Mesenteric fat pad (tissue), 1 donor: ENCODE data around the gene ARGLU1. TPM values are rescaled to one million over a fixed set of nuclear protein-coding genes. Genes with fewer than 3 reads are reported as not detected.
"Not testable (repeated sequence)": the region's sequence is repeated elsewhere in the genome, so short reads cannot be mapped to it uniquely, and the experiment has no call there.

Source experiments
- DNase-seq: peaks from one replicate; pipeline ENCODE4 v3.0.0-alpha.2; 2020; ENCODE audit warnings: low spot score
- long read RNA-seq: library from polyadenylated mRNA; unstranded; transcript quantifications from one replicate; pipeline ENCODE4 v2.0.0, GENCODE V29; 2020
- total RNA-seq: library from RNA; stranded (reverse); fragmentation: NEBNext Ultra II Directional; extraction: Animal tissue kit (Norgen Biotek cat#: 25700); gene quantifications from one replicate; pipeline ENCODE4 v1.2.1, GENCODE V29; 2021
- donor health status: DM: yes; HTN: yes; CAD: no.

ARGLU1 gene, protein sequence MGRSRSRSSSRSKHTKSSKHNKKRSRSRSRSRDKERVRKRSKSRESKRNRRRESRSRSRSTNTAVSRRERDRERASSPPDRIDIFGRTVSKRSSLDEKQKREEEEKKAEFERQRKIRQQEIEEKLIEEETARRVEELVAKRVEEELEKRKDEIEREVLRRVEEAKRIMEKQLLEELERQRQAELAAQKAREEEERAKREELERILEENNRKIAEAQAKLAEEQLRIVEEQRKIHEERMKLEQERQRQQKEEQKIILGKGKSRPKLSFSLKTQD
- total RNA-seq, result 63.7 TPM
- long read RNA-seq, transcript ARGLU1-203 (4 exons, 3,390 nt), result major isoform, 90 of 124 reads
- long read RNA-seq, partial matches to known transcripts, result 17 of 124 reads
- long read RNA-seq, other reads (novel, unspliced or antisense), result 17 of 124 reads

DNA sequence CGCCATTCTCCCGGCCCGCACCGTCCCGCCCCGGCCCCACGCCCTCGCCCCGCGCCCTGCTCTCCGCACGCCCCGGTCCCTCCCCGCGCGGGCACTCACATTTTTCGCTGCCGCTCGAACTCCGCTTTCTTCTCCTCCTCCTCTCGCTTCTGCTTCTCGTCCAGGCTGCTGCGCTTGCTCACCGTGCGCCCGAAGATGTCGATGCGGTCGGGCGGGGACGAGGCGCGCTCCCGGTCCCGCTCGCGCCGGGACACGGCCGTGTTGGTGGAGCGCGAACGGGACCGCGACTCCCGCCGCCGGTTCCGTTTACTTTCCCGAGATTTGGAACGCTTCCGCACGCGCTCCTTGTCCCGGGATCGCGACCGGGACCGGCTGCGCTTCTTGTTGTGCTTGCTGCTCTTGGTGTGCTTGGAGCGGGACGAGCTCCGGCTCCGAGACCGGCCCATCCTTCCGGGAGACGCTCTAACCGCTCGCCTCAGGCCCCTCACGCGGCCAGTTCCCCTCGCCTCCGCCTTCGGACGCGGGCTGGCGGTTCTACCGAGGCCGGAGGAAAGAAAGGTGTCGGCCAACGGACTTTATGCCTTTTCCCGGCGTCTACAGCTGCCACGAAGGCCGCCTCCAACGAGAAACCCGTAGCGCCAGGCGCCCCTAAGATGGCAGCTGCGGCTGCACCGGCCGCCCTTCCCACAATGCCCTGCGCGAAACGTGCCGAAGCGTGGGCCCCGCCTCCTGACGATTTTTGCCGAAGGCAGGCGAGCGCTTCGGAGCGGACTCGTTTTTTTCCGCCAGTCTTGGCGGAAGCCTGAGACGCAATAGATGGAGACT is at the start of gene ARGLU1:
TSS of gene ARGLU1 (minus strand) at position 664 of the 825 bp plus-strand sequence. CDS start at position 446, 218 bp downstream.
- DNase-seq, result peak; percentile 98

DNA sequence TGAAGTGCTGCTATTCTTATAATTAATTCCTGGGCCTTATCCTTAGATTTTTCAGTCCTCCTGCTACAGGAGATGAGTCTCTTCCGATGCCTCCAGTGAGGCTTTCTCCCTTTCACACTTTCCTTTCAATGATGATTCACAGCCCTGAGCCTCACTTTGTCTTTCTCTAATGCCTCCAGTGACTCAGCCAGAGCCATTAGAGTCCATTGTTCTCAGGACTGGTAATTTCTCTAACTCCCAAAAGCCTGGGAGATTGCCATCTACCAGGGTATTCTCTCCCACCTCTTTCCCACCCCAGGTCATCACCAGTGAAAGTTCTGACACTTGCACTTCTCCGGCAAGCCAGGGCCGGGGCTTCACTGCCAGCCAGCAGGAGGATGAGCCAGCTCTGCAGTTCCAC is 49.6 kb upstream of the ARGLU1 start:
- no peak for DNase-seq

DNA sequence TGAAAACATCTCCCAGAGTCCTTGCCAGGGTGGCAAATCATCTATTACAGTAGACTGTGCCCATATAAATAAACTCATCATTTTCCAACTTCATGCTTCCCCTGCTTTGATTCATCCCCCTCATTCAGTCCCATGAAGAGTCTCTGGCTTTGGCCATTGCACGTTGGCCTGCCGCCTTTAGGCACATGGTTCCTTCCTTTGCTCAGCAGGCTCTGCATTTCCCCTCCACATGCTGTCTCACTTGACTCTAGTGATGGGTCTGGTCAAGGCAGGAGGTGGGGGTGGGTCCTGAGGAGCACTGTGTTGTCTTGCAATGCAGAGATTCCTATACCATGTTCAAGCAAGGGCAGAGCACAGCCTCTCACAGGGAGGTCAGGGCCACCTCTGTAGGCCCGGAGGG is 48.8 kb upstream of the ARGLU1 start:
- no peak for DNase-seq

DNA sequence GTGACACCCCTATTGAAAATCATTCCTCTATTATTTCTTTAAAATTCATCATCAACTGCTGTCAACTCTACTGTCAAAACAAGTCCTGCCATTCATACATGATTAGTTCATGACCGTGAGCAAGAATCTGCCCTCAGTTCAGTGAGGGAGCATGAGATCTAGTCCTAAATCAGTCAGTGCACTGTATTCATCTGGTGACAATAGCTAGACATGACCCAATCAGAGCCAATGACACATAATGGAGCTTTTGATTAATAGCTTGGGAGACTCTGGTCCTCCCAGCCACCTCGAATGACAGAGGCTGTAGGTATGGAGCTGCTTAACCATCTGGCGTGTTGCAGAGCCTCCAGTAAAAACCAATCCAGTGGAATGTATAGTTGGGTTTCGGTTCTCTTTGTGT is 46.9 kb upstream of the ARGLU1 start:
- no peak for DNase-seq

DNA sequence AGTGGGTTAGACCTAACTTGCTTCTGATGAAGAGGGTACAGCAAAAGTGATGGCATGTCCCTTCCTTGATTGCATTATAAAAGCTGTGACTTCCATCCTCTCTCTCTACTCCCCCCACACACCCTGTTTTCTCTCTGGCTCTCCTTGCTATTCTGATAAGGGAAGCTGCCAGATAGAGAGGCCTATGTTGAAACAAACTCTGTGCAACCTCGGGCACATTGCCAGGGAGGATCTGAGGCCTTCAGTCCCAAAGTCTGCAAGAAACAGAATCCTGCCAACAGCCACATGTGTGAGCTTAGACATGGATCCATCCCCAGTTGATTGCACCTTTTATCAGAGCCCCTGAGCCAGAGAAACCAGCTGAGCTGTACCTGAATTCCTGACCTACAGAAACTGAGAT is 44.8 kb upstream of the ARGLU1 start:
- DNase-seq, result no peak

DNA sequence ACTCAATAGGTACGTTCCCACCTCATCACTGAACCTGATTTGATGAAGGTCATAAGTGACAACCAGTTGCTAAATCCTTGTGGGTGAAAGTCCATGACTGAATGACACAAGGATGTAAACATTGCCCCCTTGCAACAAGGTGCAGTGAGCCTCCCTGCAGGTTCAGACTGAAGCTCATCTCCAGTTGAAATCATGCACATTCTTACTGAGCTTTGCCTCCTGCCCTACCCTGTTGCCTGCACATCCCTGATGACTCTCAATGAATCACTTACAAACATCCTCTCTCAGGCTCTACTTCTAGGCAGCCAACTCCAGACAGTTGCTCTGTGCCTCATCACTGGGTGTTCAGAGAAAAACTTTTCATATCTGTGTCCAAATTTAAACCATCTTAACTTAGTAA is 42.5 kb upstream of the ARGLU1 start:
- DNase-seq, result no peak

DNA sequence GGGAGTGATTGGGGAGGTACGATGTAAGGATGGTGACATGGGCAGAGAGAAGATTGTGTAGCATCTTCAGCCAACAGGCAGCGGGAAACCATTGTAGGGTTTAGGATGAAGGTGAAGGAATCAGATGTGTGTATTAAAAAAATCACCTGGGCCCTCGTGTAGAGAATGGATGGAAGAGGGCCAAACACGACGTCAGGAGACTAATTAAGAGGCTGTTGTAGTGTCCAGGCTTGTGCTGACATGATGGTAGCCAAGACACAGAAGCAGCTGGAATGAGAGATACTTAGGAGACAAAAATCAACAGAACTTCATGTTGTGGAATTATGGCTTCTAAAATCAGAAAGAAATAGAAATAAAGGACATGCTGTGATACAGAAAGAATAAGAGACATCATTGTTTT is 41.2 kb upstream of the ARGLU1 start:
- DNase-seq, result no peak

DNA sequence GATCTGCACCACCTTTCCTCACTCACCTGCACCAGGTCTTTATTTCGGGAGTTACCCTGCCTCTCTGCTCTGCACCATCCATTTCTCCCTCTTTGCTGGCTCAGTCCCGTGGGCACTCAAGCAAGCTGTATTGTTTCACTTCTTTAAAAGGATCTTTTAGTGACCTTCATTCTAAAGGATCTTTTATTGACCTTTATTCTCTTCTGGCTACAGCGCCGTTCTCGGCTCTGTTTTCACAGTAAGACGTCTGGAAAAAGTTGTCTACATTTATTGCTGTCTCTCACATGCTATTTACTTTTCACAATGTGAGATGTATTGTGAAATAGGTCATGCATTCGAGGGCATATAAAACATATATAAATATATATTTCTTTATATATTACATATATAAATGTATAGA is 35.6 kb upstream of the ARGLU1 start:
- no peak for DNase-seq

DNA sequence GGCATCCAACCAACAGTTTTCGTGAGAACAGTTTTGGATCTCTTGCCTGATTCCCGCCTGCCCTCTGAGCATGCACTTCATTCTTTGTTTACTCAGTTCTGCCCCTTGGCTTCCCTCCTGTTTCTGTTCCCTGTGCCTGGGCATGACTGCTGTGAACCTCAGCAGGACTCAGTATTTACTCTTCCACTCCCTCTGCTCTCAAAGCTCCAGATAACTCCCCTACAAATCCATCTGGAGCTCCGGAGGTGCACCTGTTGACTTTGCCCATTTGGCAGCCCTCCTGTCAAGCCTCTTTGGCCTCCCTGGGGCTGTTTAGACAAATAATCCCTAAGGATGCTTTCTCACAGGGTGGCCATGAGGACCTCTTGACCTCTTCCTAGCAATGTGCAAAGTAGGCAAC is 34.2 kb upstream of the ARGLU1 start:
- DNase-seq, result no peak

DNA sequence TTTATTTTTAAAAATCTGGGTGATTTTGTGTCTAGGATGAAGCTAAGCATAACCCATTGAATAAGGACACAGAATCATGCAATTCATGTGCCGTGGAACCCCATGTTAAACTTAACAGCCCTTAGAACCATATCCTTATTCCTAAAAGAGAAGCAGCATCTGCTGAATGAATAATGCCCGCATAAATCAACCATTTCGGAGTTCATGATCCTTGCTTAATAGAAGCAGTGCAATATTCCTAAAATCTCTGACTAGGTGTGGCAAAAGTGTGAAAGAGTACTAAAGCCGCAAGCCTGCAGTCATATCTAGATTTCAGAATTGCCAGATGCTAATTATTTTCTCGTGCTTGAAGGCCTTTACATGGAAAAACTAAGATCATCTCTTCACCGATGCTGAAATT is 33.6 kb upstream of the ARGLU1 start:
- no peak for DNase-seq

DNA sequence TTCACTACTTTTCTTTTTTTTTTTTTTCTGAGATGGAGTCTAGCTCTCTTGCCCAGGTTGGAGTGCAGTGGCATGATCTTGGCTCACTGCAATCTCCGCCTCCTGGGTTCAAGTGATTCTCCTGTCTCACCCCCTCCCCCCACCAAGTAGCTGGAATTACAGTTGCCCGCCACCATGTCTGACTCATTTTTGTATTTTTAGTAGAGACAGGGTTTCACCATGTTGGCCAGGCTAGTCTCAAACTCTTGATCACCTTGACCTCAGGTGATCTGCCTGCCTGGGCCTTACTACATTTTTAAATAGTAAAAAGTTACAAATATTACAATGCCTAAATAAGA is 32.8 kb upstream of the ARGLU1 start:
- DNase-seq, result not testable (repeated sequence)

DNA sequence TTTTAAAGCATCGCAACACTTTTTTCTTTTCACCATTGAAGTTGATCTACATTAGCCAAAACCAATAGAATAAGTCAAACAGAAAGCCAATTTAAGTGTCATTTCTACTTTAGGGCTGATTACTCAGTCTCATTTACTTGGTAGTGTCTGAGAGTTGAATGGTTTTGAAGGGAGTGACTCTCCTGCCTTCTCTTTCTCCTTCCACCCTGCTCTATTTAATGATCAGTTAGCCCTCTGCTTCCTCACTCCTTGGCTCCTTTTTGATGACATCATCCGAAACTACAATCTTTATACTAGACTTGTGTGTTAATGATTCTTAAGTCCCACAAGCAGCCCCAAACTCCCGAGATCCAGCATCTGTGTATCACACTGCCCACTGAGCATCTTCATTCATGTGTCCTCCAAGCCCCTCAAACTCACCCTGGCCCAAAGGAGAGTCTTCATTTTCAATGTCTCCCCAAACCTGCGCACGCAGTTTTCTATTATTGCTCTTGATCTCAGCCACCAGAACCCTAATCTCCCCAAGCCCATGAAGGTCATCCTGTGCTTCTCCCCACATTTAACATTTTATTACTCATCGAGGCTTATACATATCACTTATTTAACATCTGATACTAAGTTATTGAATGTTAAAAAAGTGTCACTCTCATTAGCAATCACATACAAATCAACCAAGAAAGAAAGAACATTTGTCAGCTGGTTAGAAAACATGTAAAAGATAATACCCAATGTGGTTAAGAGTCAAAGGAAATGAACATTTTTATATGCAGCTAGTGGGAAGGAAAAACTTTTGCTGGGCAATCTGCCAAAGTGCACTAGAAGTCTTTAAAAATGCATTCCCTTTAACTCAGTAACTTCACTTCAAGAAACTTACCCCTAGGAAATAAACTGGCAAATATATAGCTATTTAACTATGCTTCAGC is 32.2 kb upstream of the ARGLU1 start:
- DNase-seq, result no peak

DNA sequence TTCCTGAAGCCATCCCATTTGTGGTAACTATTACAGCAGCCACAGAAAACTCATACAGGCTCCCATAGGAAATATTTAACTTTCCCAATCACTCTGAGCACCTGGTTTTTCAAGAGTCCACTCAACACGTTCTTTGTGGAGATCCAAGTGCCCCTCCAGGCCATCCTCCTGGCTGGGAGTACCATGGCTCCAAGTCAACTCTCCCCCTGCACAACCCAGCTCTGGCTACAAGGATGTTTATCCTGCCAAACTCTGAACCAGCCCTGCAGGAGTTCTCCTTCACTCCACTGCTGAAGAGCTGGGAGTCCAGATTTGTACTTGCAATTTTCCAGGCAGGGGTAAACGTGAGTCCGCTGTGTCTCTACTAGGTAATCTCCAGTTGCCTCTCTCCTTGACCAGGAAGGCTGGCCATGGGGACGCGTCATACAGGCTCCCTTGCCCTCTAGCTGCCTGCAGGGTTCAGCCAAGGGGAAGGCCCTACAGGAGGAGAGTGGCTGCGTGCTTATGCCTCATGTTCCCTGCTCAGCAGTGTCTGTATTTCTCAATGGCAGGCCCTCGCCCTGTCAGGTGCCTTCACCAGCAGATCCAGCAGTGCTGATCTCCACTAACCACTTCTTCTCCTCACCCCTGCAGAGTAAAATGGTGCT is 29.9 kb upstream of the ARGLU1 start:
- no peak for DNase-seq

DNA sequence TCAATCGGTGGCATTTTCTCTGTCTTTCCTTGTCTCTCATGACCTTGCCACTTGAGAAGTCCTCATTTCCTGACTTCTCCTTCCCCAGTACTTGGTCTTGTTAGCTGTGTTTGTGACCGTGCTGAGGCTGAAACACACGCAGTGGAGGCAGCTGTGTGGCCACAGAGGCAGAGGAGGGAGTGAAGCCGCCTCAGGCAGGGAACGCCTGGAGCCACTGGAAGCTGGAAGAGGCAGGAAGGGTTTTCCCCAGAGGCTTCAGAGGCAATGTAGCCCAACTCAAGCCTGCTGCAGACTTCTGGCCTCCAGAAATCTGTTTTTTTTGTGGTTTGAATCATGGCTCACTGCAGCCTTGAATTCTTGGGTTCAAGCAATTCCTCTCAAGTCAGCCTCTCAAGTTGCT is 29.2 kb upstream of the ARGLU1 start:
- no peak for DNase-seq

DNA sequence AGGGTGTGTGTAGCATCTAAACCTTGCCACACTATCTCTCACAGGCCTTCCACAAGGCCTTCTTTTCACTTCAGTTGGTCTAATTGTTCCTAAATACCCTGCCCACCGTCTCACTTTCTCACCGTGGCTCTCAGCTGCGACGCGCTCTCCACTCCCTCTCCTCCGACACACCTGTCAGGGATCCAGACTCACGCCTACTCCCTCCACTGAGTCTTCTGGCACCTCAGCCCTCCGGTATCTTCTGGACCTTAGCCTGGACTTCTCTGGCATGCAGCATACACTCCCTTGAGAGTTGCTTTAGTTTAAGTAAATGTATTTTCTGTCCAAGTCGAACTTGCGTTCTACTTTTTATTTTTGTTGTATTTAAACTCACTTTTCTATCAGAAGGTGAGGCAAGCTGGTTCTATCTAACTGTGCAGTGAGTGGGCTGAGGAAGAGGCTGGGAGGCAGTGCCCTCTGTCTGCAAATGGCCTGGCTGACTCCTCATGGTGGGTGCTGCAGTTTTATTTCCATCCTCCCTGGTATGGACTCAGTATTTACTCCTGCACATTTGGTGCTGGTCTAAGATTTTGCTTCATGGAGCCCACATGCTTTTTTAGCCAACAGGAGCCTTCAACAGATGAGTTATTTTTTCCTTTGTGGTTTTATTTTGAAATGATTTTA is 28.5 kb upstream of the ARGLU1 start:
- DNase-seq, result no peak

DNA sequence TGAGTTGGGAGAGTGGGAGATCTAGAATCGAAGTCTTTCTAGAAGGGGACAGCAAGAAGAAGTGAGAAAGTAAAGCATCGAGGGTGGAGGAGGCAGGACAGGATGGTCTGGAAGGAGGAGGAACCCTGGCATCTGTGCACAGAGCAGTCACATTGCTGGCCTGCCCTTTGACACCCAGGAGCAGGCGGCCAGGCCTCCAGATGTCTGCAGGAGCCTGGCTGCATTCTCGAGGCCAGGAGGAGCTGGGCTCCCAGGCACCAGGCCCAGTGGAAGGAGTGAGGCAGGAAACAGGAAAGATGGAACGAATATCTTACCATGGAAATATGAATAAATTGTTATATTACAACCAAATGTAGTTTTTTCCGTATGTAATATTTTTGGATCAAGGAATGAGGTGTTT is 27.7 kb upstream of the ARGLU1 start:
- DNase-seq, result no peak

DNA sequence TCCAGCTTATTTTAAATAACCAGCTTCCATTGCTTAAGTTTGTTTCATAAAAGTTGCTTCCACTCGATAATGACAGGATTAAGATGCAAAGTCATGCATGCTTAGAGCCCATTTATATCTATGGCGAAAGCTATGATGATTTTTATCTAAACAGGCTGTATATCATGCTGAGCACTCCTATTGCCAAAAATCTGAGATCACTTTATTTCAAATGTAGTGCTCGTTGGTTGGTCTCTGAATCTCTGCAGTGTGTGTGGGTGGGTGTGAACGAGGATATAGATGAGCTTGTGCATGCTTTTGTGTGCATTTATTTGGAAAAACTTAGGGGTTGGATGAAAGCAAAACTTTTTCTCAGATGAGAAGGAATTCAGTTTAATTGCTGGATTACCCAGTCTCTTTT is 27.0 kb upstream of the ARGLU1 start:
- DNase-seq, result no peak

DNA sequence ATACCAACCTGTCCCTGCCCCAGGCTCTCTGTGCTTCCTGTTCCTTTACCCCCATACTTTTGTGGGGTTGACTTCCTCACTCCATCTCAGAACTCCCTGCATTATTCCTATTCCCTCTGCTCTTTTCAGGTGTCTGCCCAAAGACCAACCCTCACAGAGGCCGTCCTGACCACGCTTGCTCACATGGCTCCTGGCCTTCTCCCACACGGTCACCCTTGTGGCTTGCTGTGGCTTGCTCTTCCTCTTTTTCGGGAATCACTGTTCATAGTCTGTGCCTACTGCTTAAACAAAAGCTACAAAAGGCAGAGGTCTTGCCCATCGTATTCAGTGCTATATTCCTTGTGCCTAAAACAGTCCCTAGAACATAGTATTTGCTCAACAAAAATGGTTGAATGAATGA is 25.2 kb upstream of the ARGLU1 start:
- DNase-seq, result no peak

DNA sequence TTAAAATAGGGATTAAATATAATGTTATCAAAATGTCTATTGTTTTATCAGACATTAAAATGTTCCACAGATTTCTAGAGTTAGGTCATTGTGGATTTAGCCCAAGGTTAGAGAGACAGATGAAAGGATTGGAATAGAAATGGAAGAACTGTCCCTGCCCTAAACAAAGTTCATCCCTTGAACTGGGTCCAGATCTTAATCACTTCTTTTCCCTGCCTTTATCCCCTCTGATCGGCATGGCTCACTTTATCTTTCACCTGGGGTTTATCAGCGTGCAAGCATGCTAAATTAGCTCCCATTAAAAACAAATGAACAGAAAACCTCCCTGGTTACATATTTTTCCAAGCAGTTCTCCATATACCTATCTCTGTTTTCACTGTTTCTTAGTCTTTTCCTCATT is 23.4 kb upstream of the ARGLU1 start:
- no peak for DNase-seq

DNA sequence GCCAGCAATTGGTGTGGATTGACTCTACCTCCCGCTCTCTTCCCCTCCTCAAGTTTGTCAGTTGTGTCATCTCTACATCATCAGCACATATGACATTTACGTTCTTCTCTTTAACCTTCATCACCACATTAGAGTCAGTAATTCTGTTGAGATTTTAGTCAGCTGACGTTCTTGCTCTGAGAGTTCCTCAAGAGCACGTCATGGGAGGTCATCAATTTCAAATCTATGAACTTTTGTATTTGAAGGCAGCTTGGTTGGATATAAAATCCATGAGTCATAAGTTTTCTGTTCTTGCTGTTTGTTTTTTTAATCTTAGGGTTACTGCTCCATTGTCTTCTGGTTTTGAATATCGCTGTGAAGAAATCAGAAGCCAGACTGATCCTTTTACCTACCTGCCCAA is 21.8 kb upstream of the ARGLU1 start:
- DNase-seq, result no peak

DNA sequence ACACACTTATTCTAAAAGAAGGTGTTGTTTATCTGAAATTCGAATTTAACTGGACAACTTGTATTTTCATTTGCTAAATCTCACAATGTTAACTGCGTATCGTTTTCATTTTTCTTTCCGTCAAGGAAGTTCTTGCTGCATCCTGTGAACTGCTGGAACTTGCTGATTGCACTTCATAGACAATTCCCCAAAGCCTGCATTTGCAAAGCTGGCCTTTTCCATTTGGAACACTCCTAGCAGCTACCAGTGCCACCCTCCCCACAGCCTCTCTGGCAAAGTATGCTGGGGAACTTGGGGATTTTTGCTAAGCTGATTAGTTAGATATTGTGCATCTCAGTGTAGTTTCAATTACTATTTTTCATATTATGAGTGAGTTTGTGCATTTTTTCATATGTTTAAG is 20.4 kb upstream of the ARGLU1 start:
- DNase-seq, result no peak
